AG04449 (cell line): ENCODE measurements around the gene NBPF15.
A peak's percentile ranks its signal among the peaks of the same experiment; 100 is the strongest.
"Not testable (repeated sequence)": the region's sequence is repeated elsewhere in the genome, so short reads cannot be mapped to it uniquely, and the experiment has no call there.

Experiments used
- CTCF ChIA-PET: fragments of 350-600 bp; formaldehyde crosslinking; extraction: SDS; loops from one replicate; lab custom pipeline; 2021; ENCODE audit warnings: antibody characterized with exemption; lab: Yijun Ruan, JAX
- POLR2A ChIA-PET: fragments of 400-600, 350-600 bp; formaldehyde crosslinking; extraction: SDS; loops from one replicate; lab custom pipeline; 2020; ENCODE audit warnings: antibody characterized with exemption, inconsistent platforms; lab: Yijun Ruan, JAX
- DNase-seq: peaks from one replicate; pipeline ENCODE4 v3.0.0-alpha.2; 2010; ENCODE audit warnings: low read depth, low spot score
- H3K4me3 ChIP-seq: 2 replicates; pipeline ENCODE4 v1.5.1; 2011; ENCODE audit warnings: low read depth, mild to moderate bottlenecking, control low read depth, low read length

The NBPF15 gene, protein sequence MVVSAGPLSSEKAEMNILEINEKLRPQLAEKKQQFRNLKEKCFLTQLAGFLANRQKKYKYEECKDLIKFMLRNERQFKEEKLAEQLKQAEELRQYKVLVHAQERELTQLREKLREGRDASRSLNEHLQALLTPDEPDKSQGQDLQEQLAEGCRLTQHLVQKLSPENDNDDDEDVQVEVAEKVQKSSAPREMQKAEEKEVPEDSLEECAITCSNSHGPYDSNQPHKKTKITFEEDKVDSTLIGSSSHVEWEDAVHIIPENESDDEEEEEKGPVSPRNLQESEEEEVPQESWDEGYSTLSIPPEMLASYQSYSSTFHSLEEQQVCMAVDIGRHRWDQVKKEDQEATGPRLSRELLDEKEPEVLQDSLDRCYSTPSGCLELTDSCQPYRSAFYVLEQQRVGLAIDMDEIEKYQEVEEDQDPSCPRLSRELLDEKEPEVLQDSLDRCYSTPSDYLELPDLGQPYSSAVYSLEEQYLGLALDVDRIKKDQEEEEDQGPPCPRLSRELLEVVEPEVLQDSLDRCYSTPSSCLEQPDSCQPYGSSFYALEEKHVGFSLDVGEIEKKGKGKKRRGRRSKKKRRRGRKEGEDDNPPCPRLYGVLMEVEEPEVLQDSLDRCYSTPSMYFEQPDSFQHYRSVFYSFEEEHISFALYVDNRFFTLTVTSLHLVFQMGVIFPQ

DNA sequence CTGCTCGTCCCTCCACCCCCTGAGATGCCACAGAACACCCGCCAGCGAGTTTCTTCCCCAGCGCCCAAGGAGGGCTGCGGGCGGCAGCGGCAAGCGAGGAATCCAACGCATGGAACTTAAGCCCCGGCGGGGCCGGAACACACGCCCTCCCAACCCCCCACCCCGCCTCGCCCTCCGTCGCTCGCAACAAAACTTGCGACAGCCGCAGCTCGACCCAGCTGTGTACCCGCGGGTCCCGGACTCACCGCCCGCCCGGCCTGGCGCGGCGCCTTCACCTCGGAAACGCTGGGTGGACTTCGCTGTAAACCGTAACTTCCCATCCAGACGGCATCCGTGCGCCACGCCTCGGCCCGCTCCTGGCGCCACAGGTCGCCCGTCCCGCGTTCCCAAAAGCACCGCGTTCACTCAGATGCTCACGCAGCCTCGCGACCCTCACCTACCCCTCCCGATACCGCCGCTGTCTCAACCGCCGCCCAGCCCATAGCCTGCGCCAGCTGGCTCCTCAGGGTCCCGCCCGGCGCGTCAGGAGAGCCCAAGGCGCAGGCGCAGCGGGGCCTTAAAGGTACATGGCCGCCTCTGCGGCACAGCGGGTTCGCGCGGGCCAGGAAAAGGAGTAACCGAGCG, at the start of gene NBPF15:
Gene NBPF15 (minus strand): TSS at position 534 of the 624 bp plus-strand sequence. CDS start 21,666 bp downstream, outside the sequence.
- H3K4me3 ChIP-seq, result peak within 1 kb of the TSS; percentile 63
- POLR2A ChIA-PET, CTCF ChIA-PET, DNase-seq: not testable (repeated sequence)

DNA sequence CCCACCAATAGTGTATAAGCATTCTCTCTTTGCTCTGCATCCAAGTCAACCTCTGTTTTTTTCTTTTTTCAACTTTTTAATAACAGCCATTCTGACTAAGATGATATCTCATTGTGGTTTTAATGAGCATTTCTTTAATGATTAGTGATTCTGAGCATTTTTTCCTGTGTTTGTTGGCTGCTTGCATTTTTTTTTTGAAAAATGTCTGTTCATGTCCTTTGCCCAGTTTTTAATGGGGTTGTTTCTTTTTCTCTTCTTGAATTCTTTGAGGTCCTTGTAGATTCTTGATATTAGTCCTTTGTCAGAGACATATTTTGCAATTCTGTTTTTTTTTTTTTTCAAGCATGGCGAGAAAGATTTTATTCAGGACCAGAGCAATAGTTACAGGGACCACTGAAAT, 35.0 kb upstream of the NBPF15 start:
- DNase-seq, H3K4me3 ChIP-seq, CTCF ChIA-PET, POLR2A ChIA-PET: not testable (repeated sequence)

DNA sequence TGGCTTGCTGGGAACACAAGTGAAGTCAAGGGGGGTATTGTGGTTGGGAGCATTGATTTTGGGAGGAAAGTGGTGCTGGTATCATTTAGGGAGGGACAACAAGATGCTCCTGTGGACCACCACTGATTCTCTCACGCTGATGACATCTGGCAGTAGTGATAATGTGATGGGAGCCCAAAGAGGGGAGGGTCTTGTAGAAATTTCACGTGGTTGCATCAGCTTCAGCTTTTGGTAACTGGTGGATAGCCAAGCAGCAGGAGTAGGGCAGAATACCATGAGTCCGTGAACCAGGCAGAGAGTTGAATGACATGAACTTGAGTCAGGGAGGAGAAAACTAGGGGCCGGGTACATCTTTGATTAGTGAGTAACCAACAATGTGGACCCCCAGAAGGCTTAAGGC, 32.7 kb upstream of the NBPF15 start:
- H3K4me3 ChIP-seq, CTCF ChIA-PET, POLR2A ChIA-PET, DNase-seq: not testable (repeated sequence)

DNA sequence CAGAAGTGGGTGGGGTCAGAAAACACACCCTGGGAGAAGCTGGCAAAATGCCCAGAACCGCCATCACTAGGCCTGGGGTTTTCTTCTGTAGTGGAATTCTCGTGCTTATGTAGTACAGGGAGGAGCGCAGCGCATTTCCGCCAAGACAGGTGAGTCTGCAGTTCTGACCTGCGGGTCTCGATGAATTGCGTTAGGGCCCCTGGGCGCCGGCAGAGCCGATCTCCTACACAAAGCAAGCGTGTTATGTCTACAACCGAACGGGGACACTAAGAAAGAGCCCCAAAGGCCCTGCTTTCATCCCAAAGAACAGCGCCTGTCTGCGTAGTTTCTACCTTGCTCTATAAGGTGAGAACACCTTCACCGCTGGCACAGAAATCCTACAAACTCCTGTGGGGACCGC, 28.9 kb upstream of the NBPF15 start:
- DNase-seq, POLR2A ChIA-PET, CTCF ChIA-PET: not testable (repeated sequence)
- peak overlapping the region; percentile 15; the same call in 1 of the 2 replicates for H3K4me3 ChIP-seq

DNA sequence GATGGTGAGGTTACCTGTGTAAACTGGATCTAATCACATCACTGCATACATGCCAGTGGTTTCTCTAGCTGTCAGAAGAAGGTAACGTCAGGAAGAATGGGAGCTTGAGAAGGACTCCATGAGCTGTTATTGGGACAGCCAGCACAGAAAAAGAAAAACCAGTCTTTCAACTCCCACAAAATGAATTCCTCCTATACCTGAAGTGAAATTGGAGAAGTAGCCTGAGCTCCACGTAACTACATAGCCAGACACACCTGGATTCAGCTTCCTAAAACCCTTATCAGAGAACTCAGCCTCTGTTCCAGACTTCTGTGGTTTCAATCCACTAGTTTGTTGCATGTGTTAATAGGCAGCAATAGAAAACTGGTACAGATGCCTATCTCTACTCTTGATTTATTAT, 25.5 kb upstream of the NBPF15 start:
- CTCF ChIA-PET, POLR2A ChIA-PET, H3K4me3 ChIP-seq, DNase-seq: not testable (repeated sequence)

DNA sequence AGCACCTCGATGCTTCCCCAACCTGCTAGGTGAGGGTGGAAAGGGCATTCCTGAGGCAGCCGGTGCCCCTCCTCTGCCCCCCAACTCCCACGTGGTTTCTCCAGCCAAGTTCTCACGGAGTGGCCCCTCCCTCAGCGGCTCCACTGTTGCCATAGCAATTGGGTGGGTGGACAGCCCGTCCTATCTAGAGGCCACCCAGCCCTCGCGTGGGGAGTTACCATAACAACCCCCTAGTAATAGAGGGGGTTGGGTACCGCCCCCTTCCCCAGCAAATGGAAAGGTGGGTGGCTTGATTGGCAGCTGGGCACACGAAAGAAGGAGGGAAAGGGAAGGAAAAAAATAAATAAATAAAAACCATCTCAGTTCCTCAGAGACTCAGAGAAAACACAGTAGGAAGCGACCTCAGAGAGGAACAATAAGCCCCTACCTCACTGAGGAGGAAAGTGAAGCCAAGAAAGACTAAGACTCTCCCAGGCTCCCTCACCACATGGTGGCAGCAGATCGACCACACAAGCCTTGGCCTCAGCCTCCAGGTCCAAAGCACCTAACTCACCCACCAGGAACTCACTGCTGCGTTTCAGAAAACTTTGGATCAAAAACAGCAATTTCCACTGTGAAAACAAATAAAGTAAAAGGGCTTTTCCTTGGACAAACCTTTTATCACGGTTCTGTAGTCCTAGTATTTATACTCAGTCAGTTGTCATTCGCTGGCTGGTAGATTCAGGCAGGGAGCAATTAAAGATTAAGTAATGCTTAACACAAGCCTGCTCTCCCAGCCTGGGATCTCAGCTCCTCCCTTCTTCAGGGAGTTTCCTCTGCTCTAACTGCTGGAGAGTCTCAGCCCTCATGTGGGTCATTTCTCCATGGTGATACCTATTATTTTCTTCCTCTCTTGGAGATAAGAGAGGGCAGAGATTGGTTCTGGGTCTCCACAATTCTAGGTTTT, 23.9 kb upstream of the NBPF15 start:
- POLR2A ChIA-PET, H3K4me3 ChIP-seq, CTCF ChIA-PET, DNase-seq: not testable (repeated sequence)

DNA sequence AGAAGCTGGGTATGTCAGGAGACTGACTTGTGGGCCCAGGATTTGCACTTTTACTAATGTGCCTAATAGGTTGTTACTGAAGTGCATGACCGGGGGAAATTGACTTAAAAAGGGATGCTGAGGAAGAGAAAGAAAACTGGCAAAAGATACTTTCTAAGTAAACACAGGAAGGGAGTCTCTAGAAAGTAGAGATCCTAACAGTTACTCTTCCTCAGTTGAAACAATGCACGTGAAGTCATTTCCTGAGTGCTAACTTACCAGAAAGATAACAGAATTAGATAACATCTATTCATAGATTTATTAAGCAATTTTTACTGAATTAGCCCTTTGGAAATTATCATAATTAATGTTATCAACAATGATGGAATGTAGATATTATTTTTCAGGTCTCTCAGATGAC, 12.4 kb upstream of the NBPF15 start:
- DNase-seq, H3K4me3 ChIP-seq, POLR2A ChIA-PET, CTCF ChIA-PET: not testable (repeated sequence)

DNA sequence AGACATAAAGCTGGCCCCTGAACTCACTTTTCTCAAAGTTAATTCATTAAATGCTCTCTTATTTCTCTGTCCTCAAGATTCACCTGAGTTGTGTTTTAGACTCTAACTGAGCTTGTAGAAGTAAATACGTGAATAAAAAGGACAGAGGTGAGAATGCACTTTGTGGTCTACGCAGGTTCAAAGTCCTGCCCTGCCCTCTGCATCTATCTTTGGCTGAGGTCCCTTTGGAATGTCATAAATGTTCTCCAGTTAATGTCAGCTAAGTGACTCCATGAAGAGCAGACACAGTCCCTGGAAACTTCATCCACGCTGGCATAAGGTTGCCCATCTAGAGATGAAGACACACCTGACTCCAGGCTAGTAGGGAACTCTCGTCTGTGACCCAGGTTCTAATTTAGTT, 10.0 kb upstream of the NBPF15 start:
- CTCF ChIA-PET, DNase-seq, H3K4me3 ChIP-seq, POLR2A ChIA-PET: not testable (repeated sequence)

DNA sequence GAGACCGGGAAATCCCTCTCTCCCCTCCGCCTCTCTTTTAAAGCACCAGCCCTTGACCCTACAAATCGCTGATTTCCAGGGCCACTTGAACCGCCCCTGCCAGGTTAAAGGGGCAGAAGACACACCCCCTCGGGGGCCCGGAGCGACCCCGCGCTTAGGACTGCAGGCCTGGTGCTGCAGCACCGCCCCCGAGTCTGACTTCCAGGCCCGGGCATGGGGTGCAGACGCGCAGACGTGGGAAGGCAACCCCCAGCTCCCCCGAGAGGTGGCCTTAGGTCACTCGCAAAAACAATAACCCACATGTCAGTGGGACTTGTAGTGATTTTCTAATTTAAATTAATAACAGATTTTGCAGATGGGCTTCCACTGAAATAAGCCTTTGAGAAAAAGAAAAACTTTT, 309 bp upstream of the NBPF15 start:
- POLR2A ChIA-PET, CTCF ChIA-PET, DNase-seq, H3K4me3 ChIP-seq: not testable (repeated sequence)

DNA sequence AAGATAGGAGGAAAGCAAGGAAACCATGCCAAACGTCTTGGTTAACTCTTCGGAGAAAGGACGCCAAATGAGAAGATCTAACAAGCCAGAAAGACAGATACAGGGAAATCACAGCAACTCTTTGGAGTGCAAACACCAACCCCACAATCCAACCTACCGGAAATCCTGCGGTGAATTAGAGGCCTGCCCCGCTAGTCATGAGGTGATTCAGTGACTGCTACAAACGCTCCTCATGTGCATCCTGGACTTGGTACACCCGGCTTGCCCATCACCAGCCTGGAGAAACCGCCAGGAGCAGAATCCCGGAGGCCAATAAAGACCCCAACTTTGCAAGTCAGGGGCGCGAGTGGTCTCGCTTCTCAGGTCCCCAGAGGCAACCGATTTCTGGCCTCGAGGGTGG, 783 bp downstream of the NBPF15 start:
- CTCF ChIA-PET, result not testable (repeated sequence)
- peak overlapping the region; percentile 63 for H3K4me3 ChIP-seq

DNA sequence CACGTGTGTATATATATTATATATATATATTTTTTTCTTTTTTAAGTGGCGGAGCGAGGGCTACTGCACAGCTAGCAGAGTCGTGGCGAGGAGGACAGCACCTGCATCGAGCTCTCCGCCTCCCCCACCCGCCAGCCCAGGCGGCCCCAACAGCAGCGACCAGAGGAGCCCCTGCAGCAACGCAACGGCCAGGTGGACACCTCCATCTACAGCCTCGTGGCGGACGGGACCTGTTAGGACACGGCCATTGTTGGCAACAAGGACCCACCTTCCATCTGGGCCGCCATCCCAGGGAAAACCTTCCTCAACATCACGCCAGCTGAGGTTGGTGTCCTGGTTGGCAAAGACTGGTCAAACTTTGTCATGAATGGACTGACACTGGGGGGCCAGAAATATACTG, 19.1 kb downstream of the NBPF15 start:
- H3K4me3 ChIP-seq, DNase-seq, CTCF ChIA-PET, POLR2A ChIA-PET: not testable (repeated sequence)

More for the DNA sequence above, 783 bp downstream of the NBPF15 start:
- POLR2A ChIA-PET, DNase-seq: not testable (repeated sequence)

DNA sequence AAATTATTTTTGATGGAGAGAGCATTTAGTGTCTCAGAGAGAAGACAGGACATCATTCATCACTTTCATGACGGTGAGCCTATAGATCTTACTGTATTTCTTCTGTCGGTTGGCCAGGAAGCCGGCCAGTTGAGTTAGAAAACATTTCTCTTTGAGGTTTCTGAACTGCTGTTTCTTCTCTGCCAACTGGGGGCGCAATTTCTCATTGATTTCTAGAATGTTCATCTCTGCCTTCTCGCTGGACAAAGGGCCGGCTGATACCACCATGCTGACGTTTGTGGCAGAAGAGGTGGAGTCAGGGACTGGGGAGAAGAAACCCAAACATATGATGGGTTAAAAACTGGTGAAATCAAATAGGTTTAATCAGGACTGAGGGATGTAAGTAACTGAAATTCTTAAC, 21.7 kb downstream of the NBPF15 start:
- POLR2A ChIA-PET, DNase-seq, CTCF ChIA-PET, H3K4me3 ChIP-seq: not testable (repeated sequence)

DNA sequence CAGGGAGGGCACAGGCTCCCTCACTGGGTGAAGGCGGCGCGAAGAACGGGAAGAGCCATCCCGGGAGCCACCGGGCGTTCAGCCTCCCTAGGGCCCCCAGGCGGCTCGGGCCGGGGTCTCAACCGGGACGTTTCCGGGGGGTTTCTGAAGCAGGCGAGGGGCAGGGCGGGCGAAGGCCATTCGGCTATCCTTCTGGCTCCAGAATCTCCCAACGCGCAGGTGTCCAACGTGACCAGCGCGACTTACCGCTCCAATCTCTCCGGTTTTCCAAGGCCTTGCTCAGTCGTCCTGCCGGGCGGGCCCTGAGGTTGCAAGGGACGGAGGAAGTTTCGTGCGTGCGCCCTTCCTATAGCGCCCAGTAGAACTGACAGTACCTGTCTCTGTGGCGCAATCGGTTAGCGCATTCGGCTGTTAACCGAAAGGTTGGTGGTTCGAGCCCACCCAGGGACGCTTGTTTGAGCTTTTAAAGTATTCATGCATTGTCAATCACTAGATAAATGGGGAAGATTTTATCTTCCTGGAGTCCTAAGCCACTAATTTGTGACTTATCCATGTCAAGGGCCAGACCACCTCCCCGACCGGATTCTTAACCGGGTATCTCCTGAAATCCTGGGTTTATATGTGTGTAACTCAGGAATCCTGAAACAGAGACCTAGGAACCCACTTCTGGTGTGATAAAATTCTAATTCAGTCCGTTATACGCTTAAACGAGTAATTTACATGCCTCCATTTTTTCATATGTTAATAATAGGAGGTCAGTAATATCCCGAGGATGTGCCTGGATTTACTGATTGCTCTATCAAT, 42.4 kb downstream of the NBPF15 start:
- peak overlapping the region; percentile 51 for H3K4me3 ChIP-seq
- POLR2A ChIA-PET, CTCF ChIA-PET, DNase-seq: not testable (repeated sequence)

DNA sequence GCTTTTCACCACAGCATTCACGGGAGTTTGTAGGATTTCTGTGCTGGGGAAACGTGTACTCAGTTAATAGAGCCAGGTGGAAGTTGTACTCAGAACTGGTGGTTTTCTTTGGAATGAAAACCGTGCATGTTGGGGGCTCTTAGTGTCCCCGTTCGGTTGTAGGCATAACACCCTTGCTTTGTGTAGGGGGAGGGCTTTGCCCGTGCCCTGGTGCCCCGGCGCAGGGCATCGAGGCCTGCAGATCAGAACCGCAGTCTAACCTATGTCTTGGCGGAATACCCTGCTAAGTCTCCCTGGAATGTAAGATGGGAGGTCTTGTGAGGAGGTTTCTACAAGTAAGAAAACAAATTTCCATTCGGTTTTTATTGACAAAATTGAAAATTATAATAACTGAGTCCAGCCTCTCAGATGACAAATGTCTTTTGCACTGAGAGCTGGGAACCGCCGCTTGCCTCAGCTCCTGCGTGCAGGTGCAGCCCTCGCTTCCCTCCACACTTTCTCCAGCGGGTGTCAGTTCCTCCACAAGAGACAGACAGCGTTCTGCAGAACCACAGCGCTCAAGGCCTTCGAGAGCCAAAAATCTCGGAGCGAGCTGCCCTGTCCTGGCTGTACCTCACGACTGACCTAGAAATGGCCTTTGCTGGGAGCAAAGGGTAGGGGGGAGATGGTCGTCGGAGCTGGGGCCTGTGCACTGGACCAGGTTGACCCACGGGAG, 47.9 kb downstream of the NBPF15 start:
- POLR2A ChIA-PET, CTCF ChIA-PET, DNase-seq: not testable (repeated sequence)
- H3K4me3 ChIP-seq, result peak overlapping the region; percentile 42
